Activated naive CD4-positive, alpha-beta T cell treated with anti-CD3 and anti-CD28 coated beads, Interleukin-2, amount 50 U/mL, for 72 hours (primary cell): ENCODE results near the gene FBXW9. TPM values are rescaled to one million over a fixed set of nuclear protein-coding genes. Genes with fewer than 3 reads are reported as not detected.
"Not testable (repeated sequence)": the region's sequence is repeated elsewhere in the genome, so short reads cannot be mapped to it uniquely, and the experiment has no call there.

Experiments used
- ATAC-seq, 2 donors: fragments of 150-1000 bp; cut with Tn5 transposase; 2 replicates each; pipeline ENCODE4 v1.10.0; 2021; ENCODE audit warnings: mild to moderate bottlenecking in 2 of 2, moderate library complexity in 2 of 2
- DNase-seq, 2 donors: peaks; one replicate each; pipeline ENCODE4 v3.0.0; 2021 to 2022; ENCODE audit warnings: low spot score in 2 of 2
- H3K27ac Mint-ChIP-seq, 2 donors: one replicate each; pipeline ENCODE4 v1.8.0; 2022; ENCODE audit warnings: mild to moderate bottlenecking in 2 of 2, mixed read lengths in 2 of 2
- H3K36me3 Mint-ChIP-seq, 2 donors: one replicate each; pipeline ENCODE4 v1.8.0; 2022; ENCODE audit warnings: mixed read lengths in 2 of 2
- H3K9me3 Mint-ChIP-seq, 2 donors: one replicate each; pipeline ENCODE4 v1.8.0; 2022; ENCODE audit warnings: mixed read lengths in 2 of 2
- total RNA-seq, 2 donors: library from RNA; stranded (reverse); gene quantifications; one replicate each; pipeline ENCODE4 v1.2.3, GENCODE V29; 2022

Gene FBXW9
- total RNA-seq, 2 donors from 2014 or later = 7.1 to 9.5 TPM

- peaks cover 17 to 31% of the 10 kb centered on the region in 2 donors for H3K36me3 Mint-ChIP-seq
- ATAC-seq = no peak
- H3K9me3 Mint-ChIP-seq = no peaks in the 10 kb centered on the region
- no peak overlapping the region for H3K27ac Mint-ChIP-seq
- no peak for DNase-seq
Measured at GRCh38 chr19:12652219-12652618, 44.2 kb downstream of the FBXW9 start.

- H3K9me3 Mint-ChIP-seq = no peaks in the 10 kb centered on the region
- H3K27ac Mint-ChIP-seq = no peak overlapping the region
- ATAC-seq (no peak), DNase-seq (no peak)
- peaks cover 0 to 11% of the 10 kb centered on the region in 2 donors for H3K36me3 Mint-ChIP-seq
Measured at GRCh38 chr19:12649941-12650340, 46.5 kb downstream of the FBXW9 start.

- Mint-ChIP-seq H3K36me3 (peaks cover 0 to 11% of the 10 kb centered on the region in 2 donors), H3K9me3 (no peaks in the 10 kb centered on the region), H3K27ac (no peak overlapping the region)
- ATAC-seq (no peak), DNase-seq (no peak)
Measured at GRCh38 chr19:12648088-12648487, 48.3 kb downstream of the FBXW9 start.

- peak overlapping the region in 1 of 2 donors; percentile 10 for H3K27ac Mint-ChIP-seq
- peaks cover 0 to 11% of the 10 kb centered on the region in 2 donors for H3K36me3 Mint-ChIP-seq
- DNase-seq (peak in 1 of 2 donors; percentile 50), ATAC-seq (peak; percentile 58 to 72)
- H3K9me3 Mint-ChIP-seq = no peaks in the 10 kb centered on the region
Measured at GRCh38 chr19:12647490-12648071, 48.9 kb downstream of the FBXW9 start.

GRCh38 chr19:12647047-12647446, 49.4 kb downstream of the FBXW9 start:
- peak in 1 of 2 donors; percentile 2 for ATAC-seq
- Mint-ChIP-seq H3K36me3 (peaks cover 0 to 11% of the 10 kb centered on the region in 2 donors), H3K27ac (peak overlapping the region in 1 of 2 donors; percentile 10), H3K9me3 (no peaks in the 10 kb centered on the region)
- no peak for DNase-seq

GRCh38 chr19:12646551-12646950, 49.9 kb downstream of the FBXW9 start:
- Mint-ChIP-seq H3K27ac (peak overlapping the region in 1 of 2 donors; percentile 10), H3K9me3 (no peaks in the 10 kb centered on the region), H3K36me3 (peaks cover 0 to 11% of the 10 kb centered on the region in 2 donors)
- no peak for DNase-seq
- no peak for ATAC-seq

- not testable (repeated sequence) for DNase-seq, H3K36me3 Mint-ChIP-seq, ATAC-seq, H3K9me3 Mint-ChIP-seq, H3K27ac Mint-ChIP-seq
Measured at GRCh38 chr19:12643716-12644115, 52.7 kb downstream of the FBXW9 start.

GRCh38 chr19:12642506-12642905, 53.9 kb downstream of the FBXW9 start:
- ATAC-seq (no peak), DNase-seq (no peak)
- no peaks in the 10 kb centered on the region for H3K9me3 Mint-ChIP-seq

GRCh38 chr19:12641456-12641855, 55.0 kb downstream of the FBXW9 start:
- Mint-ChIP-seq H3K9me3 (no peaks in the 10 kb centered on the region), H3K36me3 (no peaks in the 10 kb centered on the region), H3K27ac (no peak overlapping the region)
- DNase-seq = no peak
- ATAC-seq = no peak

More at GRCh38 chr19:12642506-12642905, 53.9 kb downstream of the FBXW9 start:
- H3K27ac Mint-ChIP-seq = no peak overlapping the region
- H3K36me3 Mint-ChIP-seq = no peaks in the 10 kb centered on the region

GRCh38 chr19:12639901-12640613, 56.4 kb downstream of the FBXW9 start:
- peaks cover 0 to 4% of the 10 kb centered on the region in 2 donors for H3K36me3 Mint-ChIP-seq
- DNase-seq (peak; percentile 87 to 92), ATAC-seq (peak; percentile 94 to 95)
- H3K9me3 Mint-ChIP-seq = no peaks in the 10 kb centered on the region
- peak overlapping the region; percentile 23 to 81 for H3K27ac Mint-ChIP-seq

Other genes starting within 250 kb of the FBXW9 start
- gene ZNF709, start 211.8 kb downstream of the FBXW9 start, total RNA-seq = 1 to 10 TPM; 1.6 to 3.5 TPM
- gene ZNF564, start 145.1 kb downstream of the FBXW9 start, total RNA-seq = 10 to 100 TPM in 1 of 2 donors, 1 to 10 TPM in 1; 4.6 to 12.9 TPM
- gene ZNF490, start 85.8 kb downstream of the FBXW9 start, total RNA-seq = 1 to 10 TPM; 5.2 to 8.4 TPM
- gene ZNF791, start 85.7 kb downstream of the FBXW9 start, total RNA-seq = 10 to 100 TPM; 14.7 to 16.7 TPM
- 100 to 1,000 TPM; 136 to 174 TPM for gene MAN2B1, start 29.9 kb downstream of the FBXW9 start, total RNA-seq
- 10 to 100 TPM; 14.9 to 21.8 TPM for gene WDR83, start 29.8 kb downstream of the FBXW9 start, total RNA-seq
- 100 to 1,000 TPM; 148 to 193 TPM for gene DHPS, start 14.8 kb downstream of the FBXW9 start, total RNA-seq
- not detected for gene GNG14, start 8.6 kb downstream of the FBXW9 start, total RNA-seq
- 100 to 1,000 TPM in 1 of 2 donors, 10 to 100 TPM in 1; 89.6 to 100 TPM for gene TNPO2, start 27.3 kb upstream of the FBXW9 start, total RNA-seq
- gene TRIR, start 38.1 kb upstream of the FBXW9 start, total RNA-seq = 100 to 1,000 TPM; 122 to 167 TPM
- gene GET3, start 40.9 kb upstream of the FBXW9 start, total RNA-seq = 10 to 100 TPM; 46.4 to 56.9 TPM
- not detected for gene BEST2, start 55.2 kb upstream of the FBXW9 start, total RNA-seq
- 10 to 100 TPM; 37.9 to 41.5 TPM for gene HOOK2, start 78.9 kb upstream of the FBXW9 start, total RNA-seq
- gene JUNB, start 94.9 kb upstream of the FBXW9 start, total RNA-seq = 100 to 1,000 TPM; 400 to 402 TPM
- gene PRDX2, start 105.2 kb upstream of the FBXW9 start, total RNA-seq = 100 to 1,000 TPM; 317 to 357 TPM
- 10 to 100 TPM; 39.4 to 42.7 TPM for gene THSD8, start 105.4 kb upstream of the FBXW9 start, total RNA-seq
- 10 to 100 TPM; 37.0 to 41.4 TPM for gene RNASEH2A, start 110.0 kb upstream of the FBXW9 start, total RNA-seq
- gene RTBDN, start 137.9 kb upstream of the FBXW9 start, total RNA-seq = not detected
- 1 to 10 TPM in 1 of 2 donors, under 1 TPM in 1; 0.77 to 4.6 TPM for gene MAST1, start 141.9 kb upstream of the FBXW9 start, total RNA-seq
- 10 to 100 TPM; 26.0 to 31.6 TPM for gene DNASE2, start 184.8 kb upstream of the FBXW9 start, total RNA-seq
- gene KLF1, start 190.6 kb upstream of the FBXW9 start, total RNA-seq = under 1 TPM; 0.46 to 0.54 TPM
- 10 to 100 TPM; 41.8 to 48.9 TPM for gene GCDH, start 194.5 kb upstream of the FBXW9 start, total RNA-seq
- 1 to 10 TPM; 2.2 to 4.8 TPM for gene SYCE2, start 222.7 kb upstream of the FBXW9 start, total RNA-seq
- gene FARSA, start 237.1 kb upstream of the FBXW9 start, total RNA-seq = 100 to 1,000 TPM in 1 of 2 donors, 10 to 100 TPM in 1; 89.2 to 116 TPM
- gene CALR, start 242.0 kb upstream of the FBXW9 start, total RNA-seq = 100 to 1,000 TPM; 505 to 624 TPM
- 100 to 1,000 TPM; 146 to 207 TPM for gene RAD23A, start 249.2 kb upstream of the FBXW9 start, total RNA-seq